Neural cell (in vitro differentiated cells): ENCODE data around the gene ZNF407. TPM values are rescaled to one million over a fixed set of nuclear protein-coding genes. Genes with fewer than 3 reads are reported as not detected.

Experiments
- H2AFZ ChIP-seq: fragments of 200-600, 300-800 bp; sonication (generic), shearing (Covaris generic); 2 replicates; pipeline ENCODE4 v1.6.0; 2014; ENCODE audit warnings: low read depth, mild to moderate bottlenecking, antibody characterized with exemption, low read length, moderate library complexity
- H3F3A ChIP-seq: fragments of 200-600 bp; shearing (Covaris generic); 2 replicates; pipeline ENCODE4 v1.6.1; 2016; ENCODE audit warnings: mild to moderate bottlenecking, moderate library complexity, mixed read lengths, antibody characterized with exemption, low read length; ENCODE audit not compliant: insufficient read depth, poor library complexity, severe bottlenecking
- H3K27ac ChIP-seq: fragments of 200-600, 300-800 bp; sonication (generic), shearing (Covaris generic); 2 replicates; pipeline ENCODE4 v1.5.1; 2014; ENCODE audit warnings: mild to moderate bottlenecking, low read length, moderate library complexity
- H3K27me3 ChIP-seq: fragments of 300-800, 200-600 bp; sonication (generic), shearing (Covaris generic); 2 replicates; pipeline ENCODE4 v1.6.0; 2014; ENCODE audit warnings: mild to moderate bottlenecking, low read depth, low read length, moderate library complexity; ENCODE audit not compliant: insufficient read depth
- H3K36me3 ChIP-seq: fragments of 300-800, 200-600 bp; sonication (generic), shearing (Covaris generic); 2 replicates; pipeline ENCODE4 v1.5.1; 2014; ENCODE audit warnings: mild to moderate bottlenecking, antibody characterized with exemption, low read length, moderate library complexity; ENCODE audit not compliant: insufficient read depth
- H3K4me2 ChIP-seq: fragments of 300-800, 200-600 bp; sonication (generic), shearing (Covaris generic); 2 replicates; pipeline ENCODE4 v1.6.0; 2014; ENCODE audit warnings: mild to moderate bottlenecking, low read length
- H3K4me3 ChIP-seq: fragments of 300-800, 200-600 bp; sonication (generic), shearing (Covaris generic); 2 replicates; pipeline ENCODE4 v1.5.1; 2014; ENCODE audit warnings: mild to moderate bottlenecking, low read length, moderate library complexity
- H3K79me2 ChIP-seq: fragments of 200-600 bp; shearing (Covaris generic); replicated peaks from 2 replicates; pipeline ENCODE4 v1.6.0; 2014; ENCODE audit warnings: mild to moderate bottlenecking, low read length, moderate library complexity; ENCODE audit not compliant: insufficient read depth
- H3K9ac ChIP-seq: fragments of 300-800, 200-600 bp; sonication (generic), shearing (Covaris generic); 2 replicates; pipeline ENCODE4 v1.6.1; 2016; ENCODE audit warnings: mild to moderate bottlenecking, low read length, mixed read lengths
- H3K9me2 ChIP-seq: fragments of 200-600 bp; shearing (Covaris generic); 2 replicates; pipeline ENCODE4 v1.6.1; 2016; ENCODE audit warnings: mild to moderate bottlenecking, low read length, mixed read lengths; ENCODE audit not compliant: insufficient read depth
- H3K9me3 ChIP-seq: fragments of 200-600, 300-800 bp; sonication (generic), shearing (Covaris generic); 2 replicates; pipeline ENCODE4 v1.6.1; 2016; ENCODE audit warnings: mild to moderate bottlenecking, mixed run types, low read length, moderate library complexity, mixed read lengths
- H4K20me1 ChIP-seq: fragments of 200-600 bp; shearing (Covaris generic); 2 replicates; pipeline ENCODE4 v1.6.1; 2016; ENCODE audit warnings: mild to moderate bottlenecking, mixed run types; ENCODE audit not compliant: insufficient read depth
- CTCF ChIP-seq: fragments of 450-650 bp; IDR thresholded peaks from 2 replicates; pipeline ENCODE4 v1.5.1; 2014; ENCODE audit warnings: antibody characterized with exemption, mild to moderate bottlenecking, moderate library complexity; ENCODE audit not compliant: poor library complexity, severe bottlenecking
- EP300 ChIP-seq: fragments of 450-650 bp; conservative IDR thresholded peaks from 2 replicates; pipeline ENCODE4 v1.6.1; 2014; ENCODE audit warnings: antibody characterized with exemption, mild to moderate bottlenecking, moderate library complexity; ENCODE audit not compliant: poor library complexity, severe bottlenecking
- EZH2 ChIP-seq: fragments of 200-600, 300-800 bp; shearing (Covaris generic), sonication (generic); IDR thresholded peaks from 2 replicates; pipeline ENCODE4 v1.6.1; 2014; ENCODE audit warnings: antibody characterized with exemption, low read length, borderline replicate concordance, mild to moderate bottlenecking; ENCODE audit not compliant: insufficient read depth, poor library complexity, severe bottlenecking
- MXI1 ChIP-seq: fragments of 450-650 bp; conservative IDR thresholded peaks from 2 replicates; pipeline ENCODE4 v1.6.1; 2014; ENCODE audit warnings: antibody characterized with exemption, mild to moderate bottlenecking; ENCODE audit not compliant: poor library complexity, severe bottlenecking
- POLR2AphosphoS5 ChIP-seq: IDR thresholded peaks from 2 replicates; pipeline ENCODE4 v1.6.1; 2012
- RAD21 ChIP-seq: fragments of 450-650 bp; conservative IDR thresholded peaks from 2 replicates; pipeline ENCODE4 v1.6.1; 2014; ENCODE audit warnings: antibody characterized with exemption, mild to moderate bottlenecking, moderate library complexity
- REST ChIP-seq: IDR thresholded peaks from 2 replicates; pipeline ENCODE4 v1.6.1; 2012; ENCODE audit warnings: borderline replicate concordance
- SMC3 ChIP-seq: fragments of 450-650 bp; conservative IDR thresholded peaks from 2 replicates; pipeline ENCODE4 v1.6.1; 2014; ENCODE audit warnings: antibody characterized with exemption, mild to moderate bottlenecking, moderate library complexity; ENCODE audit not compliant: poor library complexity
- TAF1 ChIP-seq: IDR thresholded peaks from 2 replicates; pipeline ENCODE4 v1.6.1; 2012; ENCODE audit warnings: low read depth
- polyA plus RNA-seq: library from polyadenylated mRNA; depleted of rRNA; stranded (reverse); fragments of >200 nt; gene quantifications from 2 replicates; pipeline ENCODE4 v1.2.3, GENCODE V29; 2014

Gene ZNF407
- polyA plus RNA-seq, 1 donor from 2014 or later, result 2.9 TPM

GRCh38 chr18:75066936-75067335, 469.3 kb downstream of the ZNF407 start:
- TF ChIP-seq MXI1 (no peak), EZH2 (no peak), EP300 (no peak), RAD21 (no peak), POLR2AphosphoS5 (no peak), SMC3 (no peak), CTCF (no peak), TAF1 (no peak), REST (no peak)
- no peaks in the 10 kb centered on the region for H3K79me2 ChIP-seq
- H3K27me3 ChIP-seq, result no peaks in the 10 kb centered on the region
- H3K9ac ChIP-seq, result no peak overlapping the region
- no peak overlapping the region for H3K4me2 ChIP-seq
- no peak overlapping the region for H2AFZ ChIP-seq
- H3K36me3 ChIP-seq, result no peaks in the 10 kb centered on the region
- H3K4me3 ChIP-seq, result no peak overlapping the region
- no peaks in the 10 kb centered on the region for H3K9me2 ChIP-seq
- H4K20me1 ChIP-seq, result no peaks in the 10 kb centered on the region
- no peak overlapping the region for H3K27ac ChIP-seq
- no peaks in the 10 kb centered on the region for H3F3A ChIP-seq
- H3K9me3 ChIP-seq, result no peaks in the 10 kb centered on the region

GRCh38 chr18:75067996-75068645, 470.5 kb downstream of the ZNF407 start:
- no peak overlapping the region for H2AFZ ChIP-seq
- no peaks in the 10 kb centered on the region for H4K20me1 ChIP-seq
- H3K4me2 ChIP-seq, result no peak overlapping the region
- H3F3A ChIP-seq, result no peaks in the 10 kb centered on the region
- H3K9me2 ChIP-seq, result no peaks in the 10 kb centered on the region
- no peak for TF ChIP-seq TAF1
- TF ChIP-seq EP300, result no peak
- TF ChIP-seq POLR2AphosphoS5, result no peak
- TF ChIP-seq SMC3, result no peak
- TF ChIP-seq MXI1, result no peak
- TF ChIP-seq EZH2, result no peak
- TF ChIP-seq CTCF, result no peak
- no peak for TF ChIP-seq REST
- no peak for TF ChIP-seq RAD21
- H3K79me2 ChIP-seq, result no peaks in the 10 kb centered on the region
- no peaks in the 10 kb centered on the region for H3K36me3 ChIP-seq
- H3K4me3 ChIP-seq, result no peak overlapping the region
- H3K27me3 ChIP-seq, result no peaks in the 10 kb centered on the region
- H3K9ac ChIP-seq, result no peak overlapping the region
- H3K27ac ChIP-seq, result no peak overlapping the region
- no peaks in the 10 kb centered on the region for H3K9me3 ChIP-seq
